ENCODE measurements around the gene NUDT1.

Gene NUDT1

GRCh38 chr7:2224934-2225333 lies 17.1 kb upstream of the NUDT1 start:
- no peak for DNase-seq

GRCh38 chr7:2225336-2225735 lies 16.7 kb upstream of the NUDT1 start:
- no peak for DNase-seq

GRCh38 chr7:2225830-2226229 lies 16.2 kb upstream of the NUDT1 start:
- DNase-seq, result no peak

GRCh38 chr7:2227699-2228098 lies 14.3 kb upstream of the NUDT1 start:
- no peak for DNase-seq

GRCh38 chr7:2228921-2229320 lies 13.1 kb upstream of the NUDT1 start:
- no peak for DNase-seq

- no peak for DNase-seq
These were observed 12.6 kb upstream of the NUDT1 start for GRCh38 chr7:2229467-2229866.

- DNase-seq, result no peak
These were observed 11.8 kb upstream of the NUDT1 start for GRCh38 chr7:2230226-2230625.

- DNase-seq, result no peak
These were observed 11.1 kb upstream of the NUDT1 start for GRCh38 chr7:2230882-2231281.

GRCh38 chr7:2231992-2232765 lies 9.8 kb upstream of the NUDT1 start:
- no peak for DNase-seq

- DNase-seq, result peak; percentile 77
These were observed 9.1 kb upstream of the NUDT1 start, which contains the start of gene MAD1L1 for GRCh38 chr7:2232766-2233520. Gene MAD1L1 (minus strand): TSS chr7:2232945. CDS start chr7:2230133, 2,812 bp downstream.

GRCh38 chr7:2233926-2234325 lies 8.1 kb upstream of the NUDT1 start:
- no peak for DNase-seq

- DNase-seq, result no peak
These were observed 4.9 kb upstream of the NUDT1 start for GRCh38 chr7:2237109-2237602.

- DNase-seq, result no peak
These were observed 2.8 kb upstream of the NUDT1 start for GRCh38 chr7:2239242-2239641.

GRCh38 chr7:2242541-2243429 lies 759 bp downstream of the NUDT1 start:
- DNase-seq, result peak; percentile 87

- DNase-seq, result no peak
These were observed 1.4 kb downstream of the NUDT1 start for GRCh38 chr7:2243458-2243857.

GRCh38 chr7:2244404-2244995 lies 2.5 kb downstream of the NUDT1 start:
- DNase-seq, result no peak

GRCh38 chr7:2245883-2246675 lies 4.1 kb downstream of the NUDT1 start:
- DNase-seq, result no peak

GRCh38 chr7:2247141-2247995 lies 5.3 kb downstream of the NUDT1 start:
- no peak for DNase-seq

GRCh38 chr7:2248984-2249694 lies 7.1 kb downstream of the NUDT1 start:
- no peak for DNase-seq

GRCh38 chr7:2249744-2250323 lies 7.8 kb downstream of the NUDT1 start:
- no peak for DNase-seq
